H9 (cell line): Measurements from ENCODE around the gene TAS2R14. TPM values are rescaled to one million over a fixed set of nuclear protein-coding genes. Genes with fewer than 3 reads are reported as not detected.

ENCODE experiments used
- DNase-seq: peaks from one replicate; pipeline ENCODE4 v3.0.0-alpha.2; 2017
- H2AFZ ChIP-seq: one replicate; pipeline ENCODE4 v1.6.1; 2013; ENCODE audit warnings: mild to moderate bottlenecking, low read length, control low read depth, moderate library complexity
- H2AK5ac ChIP-seq: 2 replicates; pipeline ENCODE4 v1.6.1; 2013; ENCODE audit warnings: low read length, control low read depth, mixed read lengths; ENCODE audit not compliant: insufficient read length
- H2BK120ac ChIP-seq: one replicate; pipeline ENCODE4 v1.6.1; 2013; ENCODE audit warnings: low read depth, mild to moderate bottlenecking, low read length, control low read depth, inconsistent platforms; ENCODE audit not compliant: poor library complexity, severe bottlenecking
- H2BK12ac ChIP-seq: 2 replicates; pipeline ENCODE4 v1.6.1; 2013; ENCODE audit warnings: low read length, control low read depth, mixed read lengths, low read depth; ENCODE audit not compliant: insufficient read length
- H2BK15ac ChIP-seq: 2 replicates; pipeline ENCODE4 v1.6.1; 2013; ENCODE audit warnings: low read depth, low read length, control low read depth
- H2BK20ac ChIP-seq: one replicate; pipeline ENCODE4 v1.6.1; 2013; ENCODE audit warnings: low read depth, mild to moderate bottlenecking, low read length, control low read depth, inconsistent platforms; ENCODE audit not compliant: poor library complexity, severe bottlenecking
- H2BK5ac ChIP-seq: 2 replicates; pipeline ENCODE4 v1.6.1; 2013; ENCODE audit warnings: low read length, control low read depth, mixed read lengths; ENCODE audit not compliant: insufficient read length
- H3K14ac ChIP-seq: 2 replicates; pipeline ENCODE4 v1.6.1; 2013; ENCODE audit warnings: low read length, control low read depth; ENCODE audit not compliant: insufficient read depth
- H3K18ac ChIP-seq: 2 replicates; pipeline ENCODE4 v1.6.1; 2013; ENCODE audit warnings: low read depth, mild to moderate bottlenecking, mixed read lengths, low read length, control low read depth; ENCODE audit not compliant: insufficient read length
- H3K23ac ChIP-seq: 2 replicates; pipeline ENCODE4 v1.6.1; 2013; ENCODE audit warnings: low read length, control low read depth, mixed read lengths, low read depth; ENCODE audit not compliant: insufficient read length
- H3K23me2 ChIP-seq: 2 replicates; pipeline ENCODE4 v1.6.1; 2013; ENCODE audit warnings: low read depth, mild to moderate bottlenecking, mixed read lengths, low read length, control low read depth; ENCODE audit not compliant: insufficient read length, poor library complexity, severe bottlenecking
- H3K27ac ChIP-seq: 2 replicates; pipeline ENCODE4 v1.5.1; 2013; ENCODE audit warnings: low read length, control low read depth, mixed read lengths, low read depth; ENCODE audit not compliant: insufficient read length
- H3K27me3 ChIP-seq: 2 replicates; pipeline ENCODE4 v1.6.1; 2013; ENCODE audit warnings: low read length, control low read depth, inconsistent platforms; ENCODE audit not compliant: insufficient read depth
- H3K4ac ChIP-seq: 2 replicates; pipeline ENCODE4 v1.6.1; 2013; ENCODE audit warnings: low read depth, mild to moderate bottlenecking, control low read depth, inconsistent platforms, low read length, moderate library complexity
- H3K4me1 ChIP-seq: 2 replicates; pipeline ENCODE4 v1.6.1; 2013; ENCODE audit warnings: low read length, control low read depth, inconsistent platforms; ENCODE audit not compliant: insufficient read depth
- H3K4me2 ChIP-seq: 2 replicates; pipeline ENCODE4 v1.6.1; 2013; ENCODE audit warnings: low read length, control low read depth, mixed read lengths; ENCODE audit not compliant: insufficient read length, insufficient read depth
- H3K56ac ChIP-seq: 2 replicates; pipeline ENCODE4 v1.6.1; 2013; ENCODE audit warnings: low read depth, mild to moderate bottlenecking, mixed read lengths, low read length, control low read depth; ENCODE audit not compliant: insufficient read length
- H3K79me1 ChIP-seq: 2 replicates; pipeline ENCODE4 v1.6.1; 2013; ENCODE audit warnings: low read depth, mild to moderate bottlenecking, moderate library complexity, low read length, control low read depth, inconsistent platforms; ENCODE audit not compliant: insufficient read depth, poor library complexity, severe bottlenecking
- H3K79me2 ChIP-seq: 2 replicates; pipeline ENCODE4 v1.6.1; 2013; ENCODE audit warnings: low read length, control low read depth, inconsistent platforms; ENCODE audit not compliant: insufficient read depth
- H3K9ac ChIP-seq: 2 replicates; pipeline ENCODE4 v1.6.1; 2013; ENCODE audit warnings: low read length, control low read depth, mixed read lengths; ENCODE audit not compliant: insufficient read length; ENCODE audit errors: extremely low read depth
- H3K9me3 ChIP-seq: one replicate; pipeline ENCODE4 v1.6.1; 2013; ENCODE audit warnings: low read depth, low read length, inconsistent platforms; ENCODE audit not compliant: control insufficient read depth
- H3T11ph ChIP-seq: one replicate; pipeline ENCODE4 v1.6.1; 2013; ENCODE audit warnings: mild to moderate bottlenecking, low read length, control low read depth, inconsistent platforms
- H4K20me1 ChIP-seq: one replicate; pipeline ENCODE4 v1.6.1; 2013; ENCODE audit not compliant: control insufficient read depth, insufficient read length, insufficient read depth
- H4K5ac ChIP-seq: 2 replicates; pipeline ENCODE4 v1.6.1; 2013; ENCODE audit warnings: low read depth, mild to moderate bottlenecking, mixed read lengths, low read length, control low read depth; ENCODE audit not compliant: insufficient read length
- H4K8ac ChIP-seq: replicated peaks from 2 replicates; pipeline ENCODE4 v1.6.1; 2013; ENCODE audit warnings: low read length, control low read depth, mixed read lengths, low read depth; ENCODE audit not compliant: insufficient read length
- H4K91ac ChIP-seq: 2 replicates; pipeline ENCODE4 v1.6.1; 2013; ENCODE audit warnings: low read depth, mild to moderate bottlenecking, moderate library complexity, mixed read lengths, low read length, control low read depth; ENCODE audit not compliant: insufficient read length
- H3K27ac Mint-ChIP-seq, 3 experiments: 2 replicates in 2 of 3; 3 replicates in 1 of 3; pipeline ENCODE4 v1.8.0; 2020 to 2021; ENCODE audit warnings: mixed read lengths in 3 of 3, mild to moderate bottlenecking in 1 of 3, moderate library complexity in 1 of 3
- H3K27me3 Mint-ChIP-seq: 2 replicates; pipeline ENCODE4 v1.8.0; 2021; ENCODE audit warnings: low read depth, mild to moderate bottlenecking, moderate library complexity, mixed read lengths
- H3K36me3 Mint-ChIP-seq, 3 experiments: 2 replicates in 2 of 3; 3 replicates in 1 of 3; pipeline ENCODE4 v1.8.0; 2020 to 2021; ENCODE audit warnings: low read depth in 3 of 3, mixed read lengths in 3 of 3; ENCODE audit not compliant: insufficient read depth in 1 of 3
- H3K4me1 Mint-ChIP-seq, 2 experiments: 2 replicates each; pipeline ENCODE4 v1.8.0; 2020; ENCODE audit warnings: mixed read lengths in 2 of 2
- H3K4me3 Mint-ChIP-seq, 2 experiments: 2 replicates in 1 of 2; 3 replicates in 1 of 2; pipeline ENCODE4 v1.8.0; 2020 to 2021; ENCODE audit warnings: mild to moderate bottlenecking in 2 of 2, mixed read lengths in 2 of 2, moderate library complexity in 1 of 2
- H3K9me3 Mint-ChIP-seq, 2 experiments: 2 replicates in 1 of 2; 3 replicates in 1 of 2; pipeline ENCODE4 v1.8.0; 2020; ENCODE audit warnings: mild to moderate bottlenecking in 2 of 2, mixed read lengths in 2 of 2, moderate library complexity in 1 of 2
- WGBS: extraction: QIAGEN DNeasy Blood & Tissue Kit; methylation state at CpG from one replicate; pipeline ENCODE4 v1.1.7; 2013; ENCODE audit warnings: missing lambda C conversion rate, low lambda C conversion rate, mixed read lengths; ENCODE audit not compliant: insufficient read length; ENCODE audit errors: extremely low coverage; 5-methylcytosine and 5-hydroxymethylcytosine counted together
- total RNA-seq: library from RNA; stranded (reverse); gene quantifications from 2 replicates; pipeline ENCODE4 v1.2.1, GENCODE V29; 2021
- TF ChIP-seq, protein P1 (sequence below): fragments of 200-600 bp; sonication (generic); conservative IDR thresholded peaks from 3 replicates; pipeline ENCODE4 v1.8.0; 2021; ENCODE audit warnings: antibody characterized with exemption, mild to moderate bottlenecking

TAS2R14 gene
- total RNA-seq, 1 experiment from 2014 or later = 2.1 TPM

DNA sequence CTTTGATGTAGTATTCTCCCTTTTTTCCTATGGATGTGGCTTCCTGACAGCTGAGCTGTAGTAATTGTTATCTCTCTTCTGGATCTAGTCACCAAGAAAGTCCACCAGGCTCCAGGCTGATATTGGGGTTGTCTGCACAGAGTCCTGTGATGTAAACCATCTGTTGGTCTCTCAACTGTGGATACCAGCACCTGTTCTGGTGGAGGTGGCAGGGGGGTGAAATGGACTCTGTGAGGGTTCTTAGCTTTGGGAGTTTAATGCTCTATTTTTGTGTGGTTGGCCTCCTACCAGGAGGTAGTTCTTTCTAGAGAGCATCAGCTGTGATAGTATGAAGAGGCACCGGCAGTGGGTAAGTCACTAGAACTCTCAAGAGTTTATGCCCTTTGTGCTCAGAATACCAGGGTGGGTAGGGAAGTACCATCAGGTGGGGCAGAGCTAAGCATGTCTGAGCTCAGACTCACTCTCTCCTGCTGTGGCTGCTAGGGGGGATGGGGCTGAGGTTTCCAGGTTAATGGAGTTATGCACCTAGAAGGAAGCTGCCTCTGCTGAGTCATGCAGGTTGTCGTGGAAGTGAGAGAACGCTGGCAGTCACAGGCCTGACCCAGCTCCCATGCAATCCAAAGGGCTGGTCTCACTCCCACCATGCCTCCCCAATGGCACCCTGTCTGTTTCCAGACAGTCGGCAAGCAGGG, 3.0 kb upstream of the TAS2R14 start:
- Histone ChIP-seq H3K4me1 (peaks cover 2% of the 10 kb centered on the region; the same call in 1 of the 2 replicates), H3K79me2 (no peaks in the 10 kb centered on the region), H3K4me2 (no peak overlapping the region), H2BK20ac (no peak overlapping the region), H3K23ac (no peak overlapping the region), H3K79me1 (no peaks in the 10 kb centered on the region), H3K14ac (no peak overlapping the region), H2BK5ac (no peak overlapping the region), H2BK120ac (no peak overlapping the region), H2AFZ (no peak overlapping the region), H3K9ac (no peak overlapping the region), H3T11ph (no peak overlapping the region), H4K91ac (no peak overlapping the region), H2AK5ac (no peak overlapping the region), H4K20me1 (no peaks in the 10 kb centered on the region), H3K9me3 (no peaks in the 10 kb centered on the region), H4K8ac (no peak overlapping the region), H2BK12ac (no peak overlapping the region), H3K18ac (no peak overlapping the region), H3K27me3 (no peaks in the 10 kb centered on the region), H3K4ac (no peak overlapping the region), H3K27ac (no peak overlapping the region), H3K23me2 (no peaks in the 10 kb centered on the region), H2BK15ac (no peak overlapping the region), H3K56ac (no peak overlapping the region), H4K5ac (no peak overlapping the region)
- Mint-ChIP-seq H3K9me3 (peaks cover 38% of the 10 kb centered on the region in 2 experiments), H3K36me3 (peaks cover 32 to 47% (median 41%) of the 10 kb centered on the region in 3 experiments), H3K27me3 (no peaks in the 10 kb centered on the region), H3K27ac (peak overlapping the region in 1 of 3 experiments; percentile 97; a peak in 2 of 7 replicates), H3K4me3 (no peak overlapping the region), H3K4me1 (peaks cover 15 to 17% of the 10 kb centered on the region in 2 experiments)
- WGBS = no CpG with 5 or more reads among the region's 4 CpGs
- DNase-seq = peak; percentile 75
- TF ChIP-seq, protein P1, sequence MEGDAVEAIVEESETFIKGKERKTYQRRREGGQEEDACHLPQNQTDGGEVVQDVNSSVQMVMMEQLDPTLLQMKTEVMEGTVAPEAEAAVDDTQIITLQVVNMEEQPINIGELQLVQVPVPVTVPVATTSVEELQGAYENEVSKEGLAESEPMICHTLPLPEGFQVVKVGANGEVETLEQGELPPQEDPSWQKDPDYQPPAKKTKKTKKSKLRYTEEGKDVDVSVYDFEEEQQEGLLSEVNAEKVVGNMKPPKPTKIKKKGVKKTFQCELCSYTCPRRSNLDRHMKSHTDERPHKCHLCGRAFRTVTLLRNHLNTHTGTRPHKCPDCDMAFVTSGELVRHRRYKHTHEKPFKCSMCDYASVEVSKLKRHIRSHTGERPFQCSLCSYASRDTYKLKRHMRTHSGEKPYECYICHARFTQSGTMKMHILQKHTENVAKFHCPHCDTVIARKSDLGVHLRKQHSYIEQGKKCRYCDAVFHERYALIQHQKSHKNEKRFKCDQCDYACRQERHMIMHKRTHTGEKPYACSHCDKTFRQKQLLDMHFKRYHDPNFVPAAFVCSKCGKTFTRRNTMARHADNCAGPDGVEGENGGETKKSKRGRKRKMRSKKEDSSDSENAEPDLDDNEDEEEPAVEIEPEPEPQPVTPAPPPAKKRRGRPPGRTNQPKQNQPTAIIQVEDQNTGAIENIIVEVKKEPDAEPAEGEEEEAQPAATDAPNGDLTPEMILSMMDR = no peak
